ENCODE measurements around the gene ARFGAP3.

Gene ARFGAP3

DNA sequence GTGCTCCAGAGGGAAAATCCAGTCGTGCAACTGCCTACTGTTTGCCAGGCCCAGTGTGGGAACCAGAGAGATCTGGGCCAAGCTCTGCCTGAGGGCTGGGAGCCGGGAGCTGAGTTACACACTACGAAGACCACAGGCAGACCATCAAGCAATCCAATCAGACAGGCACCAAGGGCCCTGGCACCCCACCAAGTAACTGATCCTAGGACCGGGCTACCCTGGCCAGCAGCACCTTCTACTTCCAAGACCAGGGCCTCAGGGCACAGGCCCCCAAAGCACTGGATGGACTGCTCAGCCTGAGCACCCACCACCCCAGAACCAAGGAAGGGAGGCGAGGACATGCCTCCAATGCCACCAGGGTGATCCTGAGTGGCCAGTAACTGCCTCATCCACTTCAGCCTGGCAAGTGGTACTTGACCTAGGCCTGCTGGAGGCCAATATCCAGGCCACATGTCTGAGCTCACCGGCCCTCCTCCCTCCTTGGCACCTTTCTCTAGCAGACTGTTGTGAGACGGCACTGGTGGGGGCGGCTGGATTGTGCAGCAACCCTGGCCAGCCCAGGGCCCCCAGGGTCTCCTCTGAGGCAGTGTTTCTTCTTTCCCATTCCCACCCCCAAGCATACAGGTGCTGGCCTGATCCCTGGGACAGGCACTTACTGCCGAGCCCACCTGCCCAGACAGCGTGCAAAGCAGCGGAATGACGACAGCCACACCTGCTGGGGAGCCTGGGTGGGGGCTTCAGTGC lies 20.7 kb upstream of the ARFGAP3 start:
- ChIA-PET POLR2A (no interaction called here), CTCF (no interaction called here)
- DNase-seq (ENCODE audit: extremely low spot score) = no peak
- TF ChIP-seq FOXM1 (IDR thresholded peaks at IDR 0.05; ENCODE audit: borderline replicate concordance) (no peak), SUZ12 (IDR thresholded peaks at IDR 0.05) (no peak), CTBP1 (IDR thresholded peaks at IDR 0.05; ENCODE audit: borderline replicate concordance) (no peak), LEF1 (IDR thresholded peaks at IDR 0.05; ENCODE audit: borderline replicate concordance) (no peak)

DNA sequence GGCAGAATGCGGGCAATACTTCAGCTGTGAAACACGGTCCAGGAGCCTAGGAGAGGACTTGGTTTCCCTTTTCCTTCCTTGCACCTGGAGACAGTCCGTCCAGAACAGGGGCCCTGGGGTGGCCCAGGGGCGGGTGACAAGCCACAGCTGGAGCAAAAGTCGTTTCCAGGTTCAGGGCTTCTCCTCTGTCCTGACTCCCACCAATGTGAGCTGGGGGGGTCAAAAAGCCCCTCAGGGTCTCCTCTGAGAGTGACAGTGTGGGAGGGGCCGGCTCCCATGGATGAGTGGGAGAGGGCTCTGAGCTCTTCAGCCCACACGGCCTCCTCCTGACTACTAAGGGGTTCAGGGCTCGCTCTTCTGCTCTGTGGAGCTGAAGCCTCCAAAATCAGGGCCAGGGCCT lies 20.1 kb upstream of the ARFGAP3 start:
- POLR2A ChIA-PET = interaction anchor here (1.0 kb wide), 1 partner anchor 311 kb away, joined by 3 read pairs; no protein-coding TSS in a partner anchor

DNA sequence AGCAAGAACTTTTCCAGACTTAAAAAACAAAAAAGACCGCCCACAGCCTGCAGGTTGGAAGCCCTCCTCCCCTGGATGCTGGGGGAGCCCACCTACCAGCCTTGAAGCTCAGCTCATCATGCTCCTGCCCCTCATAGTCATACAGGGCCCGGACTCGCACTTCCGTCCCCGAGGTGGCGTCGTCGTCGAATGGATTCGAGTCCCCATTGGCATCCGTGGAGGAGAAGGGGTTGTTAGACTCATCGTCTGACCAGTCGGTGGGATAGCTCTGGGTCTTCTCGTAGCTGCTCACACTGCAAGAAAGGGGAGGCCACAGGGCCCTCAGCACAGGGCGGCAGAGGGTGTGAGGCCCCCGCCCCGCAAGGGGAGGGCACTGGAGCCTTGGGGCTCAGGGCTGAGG lies 19.0 kb upstream of the ARFGAP3 start:
- no peak for DNase-seq (ENCODE audit: extremely low spot score)
- TF ChIP-seq ARNT (IDR thresholded peaks at IDR 0.05) (no peak), FOXA1 (IDR thresholded peaks at IDR 0.05) (no peak), L3MBTL2 (conservative IDR thresholded peaks at IDR 0.05) (no peak), TARDBP (IDR thresholded peaks at IDR 0.05) (no peak), SUZ12 (IDR thresholded peaks at IDR 0.05) (no peak), NFRKB (IDR thresholded peaks at IDR 0.05) (no peak), SP1 (IDR thresholded peaks at IDR 0.05) (no peak), ZNF384 (IDR thresholded peaks at IDR 0.05) (no peak), ELF4 (IDR thresholded peaks at IDR 0.05) (no peak), FOXK2 (IDR thresholded peaks at IDR 0.05) (no peak), FOXM1 (IDR thresholded peaks at IDR 0.05; ENCODE audit: borderline replicate concordance) (no peak), HDGF (IDR thresholded peaks at IDR 0.05; ENCODE audit: borderline replicate concordance) (no peak)
- TF ChIP-seq, protein P1, sequence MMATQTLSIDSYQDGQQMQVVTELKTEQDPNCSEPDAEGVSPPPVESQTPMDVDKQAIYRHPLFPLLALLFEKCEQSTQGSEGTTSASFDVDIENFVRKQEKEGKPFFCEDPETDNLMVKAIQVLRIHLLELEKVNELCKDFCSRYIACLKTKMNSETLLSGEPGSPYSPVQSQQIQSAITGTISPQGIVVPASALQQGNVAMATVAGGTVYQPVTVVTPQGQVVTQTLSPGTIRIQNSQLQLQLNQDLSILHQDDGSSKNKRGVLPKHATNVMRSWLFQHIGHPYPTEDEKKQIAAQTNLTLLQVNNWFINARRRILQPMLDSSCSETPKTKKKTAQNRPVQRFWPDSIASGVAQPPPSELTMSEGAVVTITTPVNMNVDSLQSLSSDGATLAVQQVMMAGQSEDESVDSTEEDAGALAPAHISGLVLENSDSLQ (IDR thresholded peaks at IDR 0.05) = no peak
- CTCF ChIA-PET = interaction anchor here (1.2 kb wide), 1 partner anchor 56 kb away, joined by 4 read pairs; no protein-coding TSS in a partner anchor
- POLR2A ChIA-PET = no interaction called here

More for the DNA sequence above, 20.1 kb upstream of the ARFGAP3 start:
- DNase-seq (ENCODE audit: extremely low spot score) = no peak
- no peak for TF ChIP-seq TARDBP (IDR thresholded peaks at IDR 0.05)
- TF ChIP-seq SUZ12 (IDR thresholded peaks at IDR 0.05) = no peak
- TF ChIP-seq FOXA1 (IDR thresholded peaks at IDR 0.05) = no peak
- no peak for TF ChIP-seq BHLHE40 (IDR thresholded peaks at IDR 0.05; ENCODE audit: borderline replicate concordance)
- TF ChIP-seq HDGF (IDR thresholded peaks at IDR 0.05; ENCODE audit: borderline replicate concordance) = no peak
- TF ChIP-seq L3MBTL2 (conservative IDR thresholded peaks at IDR 0.05) = no peak
- TF ChIP-seq ARNT (IDR thresholded peaks at IDR 0.05) = no peak
- no peak for TF ChIP-seq FOXK2 (IDR thresholded peaks at IDR 0.05)
- no peak for TF ChIP-seq NFRKB (IDR thresholded peaks at IDR 0.05)
- no peak for TF ChIP-seq LEF1 (IDR thresholded peaks at IDR 0.05; ENCODE audit: borderline replicate concordance)
- no peak for TF ChIP-seq FOXM1 (IDR thresholded peaks at IDR 0.05; ENCODE audit: borderline replicate concordance)
- TF ChIP-seq ZNF384 (IDR thresholded peaks at IDR 0.05) = no peak
- TF ChIP-seq SP1 (IDR thresholded peaks at IDR 0.05) = no peak
- TF ChIP-seq ELF4 (IDR thresholded peaks at IDR 0.05) = no peak
- CTCF ChIA-PET = interaction anchor here (1.2 kb wide), 1 partner anchor 57 kb away, joined by 4 read pairs; no protein-coding TSS in a partner anchor

DNA sequence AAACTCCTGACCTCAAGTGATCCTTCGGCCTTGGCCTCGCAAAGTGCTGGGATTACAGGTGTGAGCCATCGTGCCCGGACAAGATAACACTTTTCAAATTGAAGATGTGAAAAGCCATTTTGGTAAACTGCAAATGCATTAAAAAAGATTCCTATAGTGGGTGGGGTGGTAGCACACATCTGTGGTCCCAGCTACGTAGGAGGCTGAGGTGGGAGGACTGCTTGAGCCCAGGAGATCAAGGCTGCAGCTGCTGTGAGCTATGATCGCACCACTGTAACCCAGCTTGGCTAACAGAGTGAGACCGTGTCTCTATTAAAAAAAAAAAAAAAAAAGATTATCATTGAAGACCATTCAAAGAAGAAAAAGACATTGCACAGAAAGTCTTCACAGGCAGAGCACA lies 16.9 kb upstream of the ARFGAP3 start:
- no peak for DNase-seq (ENCODE audit: extremely low spot score)
- TF ChIP-seq FOXK2 (IDR thresholded peaks at IDR 0.05) = no peak
- CTCF ChIA-PET = no interaction called here
- POLR2A ChIA-PET = no interaction called here

DNA sequence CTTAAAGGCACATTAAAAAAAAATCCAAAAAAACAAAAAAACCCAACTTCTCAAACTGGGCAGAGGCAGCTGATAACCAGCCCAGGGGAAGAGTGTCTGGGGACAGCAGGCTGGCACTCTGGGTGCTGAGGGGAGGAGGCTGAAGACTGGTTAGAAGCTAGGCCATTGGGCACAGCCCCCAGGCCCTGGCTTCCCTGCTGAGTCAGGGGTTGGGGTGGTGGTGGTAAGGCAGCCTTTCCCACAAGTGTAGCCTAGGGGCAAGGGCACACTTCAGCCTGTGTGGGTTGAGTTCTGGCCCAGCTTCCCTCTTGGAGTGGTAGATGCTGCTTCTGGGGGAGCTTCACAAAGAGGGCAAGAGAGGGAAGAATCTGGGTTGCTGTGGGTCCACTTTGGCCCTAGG lies 16.3 kb upstream of the ARFGAP3 start:
- POLR2A ChIA-PET = no interaction called here
- no peak for DNase-seq (ENCODE audit: extremely low spot score)
- CTCF ChIA-PET = no interaction called here
- TF ChIP-seq, protein P1 (IDR thresholded peaks at IDR 0.05) = no peak
- TF ChIP-seq HDGF (IDR thresholded peaks at IDR 0.05; ENCODE audit: borderline replicate concordance) (no peak), NFRKB (IDR thresholded peaks at IDR 0.05) (no peak), FOXA1 (IDR thresholded peaks at IDR 0.05) (no peak), LEF1 (IDR thresholded peaks at IDR 0.05; ENCODE audit: borderline replicate concordance) (no peak), FOXK2 (IDR thresholded peaks at IDR 0.05) (no peak), BHLHE40 (IDR thresholded peaks at IDR 0.05; ENCODE audit: borderline replicate concordance) (no peak), FOXM1 (IDR thresholded peaks at IDR 0.05; ENCODE audit: borderline replicate concordance) (no peak), TARDBP (IDR thresholded peaks at IDR 0.05) (no peak), ZNF384 (IDR thresholded peaks at IDR 0.05) (no peak), L3MBTL2 (conservative IDR thresholded peaks at IDR 0.05) (no peak), SUZ12 (IDR thresholded peaks at IDR 0.05) (no peak)

DNA sequence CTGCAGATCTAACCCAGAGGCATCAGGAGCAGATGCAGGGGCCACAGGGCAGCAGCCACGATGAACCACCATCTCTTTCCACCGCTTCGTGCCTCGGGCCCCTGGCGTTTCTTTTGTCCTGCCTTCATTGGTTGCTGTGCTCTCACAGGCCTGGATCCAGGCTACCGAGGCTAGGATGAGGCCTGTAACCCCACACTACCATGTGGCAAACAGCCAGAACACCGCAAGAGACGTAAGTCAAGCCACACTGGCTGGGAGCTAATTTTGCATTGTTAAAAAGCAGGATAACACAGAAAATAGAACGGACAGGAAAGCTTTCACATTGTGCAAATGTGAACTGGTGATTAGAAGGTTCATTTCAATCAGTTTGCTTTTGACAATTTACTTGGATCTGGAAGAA lies 15.7 kb upstream of the ARFGAP3 start:
- no peak for TF ChIP-seq BHLHE40 (IDR thresholded peaks at IDR 0.05; ENCODE audit: borderline replicate concordance)
- no peak for TF ChIP-seq FOXK2 (IDR thresholded peaks at IDR 0.05)
- TF ChIP-seq SP1 (IDR thresholded peaks at IDR 0.05) = no peak
- TF ChIP-seq, protein P1 (IDR thresholded peaks at IDR 0.05) = no peak
- no peak for TF ChIP-seq SUZ12 (IDR thresholded peaks at IDR 0.05)
- TF ChIP-seq ZNF384 (IDR thresholded peaks at IDR 0.05) = no peak
- TF ChIP-seq ARNT (IDR thresholded peaks at IDR 0.05) = no peak
- no peak for TF ChIP-seq CTBP1 (IDR thresholded peaks at IDR 0.05; ENCODE audit: borderline replicate concordance)
- no peak for TF ChIP-seq LEF1 (IDR thresholded peaks at IDR 0.05; ENCODE audit: borderline replicate concordance)
- TF ChIP-seq TARDBP (IDR thresholded peaks at IDR 0.05) = no peak
- no peak for TF ChIP-seq NFRKB (IDR thresholded peaks at IDR 0.05)
- TF ChIP-seq FOXA1 (IDR thresholded peaks at IDR 0.05) = no peak
- no peak for TF ChIP-seq HDGF (IDR thresholded peaks at IDR 0.05; ENCODE audit: borderline replicate concordance)
- TF ChIP-seq L3MBTL2 (conservative IDR thresholded peaks at IDR 0.05) = no peak
- no peak for TF ChIP-seq FOXM1 (IDR thresholded peaks at IDR 0.05; ENCODE audit: borderline replicate concordance)
- no peak for DNase-seq (ENCODE audit: extremely low spot score)
- ChIA-PET POLR2A (no interaction called here), CTCF (no interaction called here)
